ENCODE results near the gene NHSL2.

Gene NHSL2

GRCh38 chrX:72045141-72045540 lies 134.5 kb downstream of the NHSL2 start:
- DNase-seq (ENCODE audit: low read depth): no peak
- TF ChIP-seq CTCF (IDR thresholded peaks at IDR 0.05; ENCODE audit: control insufficient read depth, insufficient read depth, low read depth, low read length, missing control alignments): no peak
- H3K4me3 ChIP-seq (ENCODE audit: control insufficient read depth, low read depth, low read length): no peak overlapping the region

- no peak for DNase-seq (ENCODE audit: low read depth)
- no peak overlapping the region for H3K4me3 ChIP-seq (ENCODE audit: control insufficient read depth, low read depth, low read length)
- TF ChIP-seq CTCF (IDR thresholded peaks at IDR 0.05; ENCODE audit: control insufficient read depth, insufficient read depth, low read depth, low read length, missing control alignments): no peak
These were observed 135.1 kb downstream of the NHSL2 start for GRCh38 chrX:72045552-72046277.

- DNase-seq (ENCODE audit: low read depth): no peak
- TF ChIP-seq CTCF (IDR thresholded peaks at IDR 0.05; ENCODE audit: control insufficient read depth, insufficient read depth, low read depth, low read length, missing control alignments): no peak
- H3K4me3 ChIP-seq (ENCODE audit: control insufficient read depth, low read depth, low read length): no peak overlapping the region
These were observed 135.8 kb downstream of the NHSL2 start for GRCh38 chrX:72046447-72046846.

GRCh38 chrX:72048510-72049455 lies 138.1 kb downstream of the NHSL2 start:
- no peak for TF ChIP-seq CTCF (IDR thresholded peaks at IDR 0.05; ENCODE audit: control insufficient read depth, insufficient read depth, low read depth, low read length, missing control alignments)
- no peak for DNase-seq (ENCODE audit: low read depth)
- no peak overlapping the region for H3K4me3 ChIP-seq (ENCODE audit: control insufficient read depth, low read depth, low read length)

GRCh38 chrX:72050011-72050410 lies 139.4 kb downstream of the NHSL2 start:
- TF ChIP-seq CTCF (IDR thresholded peaks at IDR 0.05; ENCODE audit: control insufficient read depth, insufficient read depth, low read depth, low read length, missing control alignments): no peak
- no peak for DNase-seq (ENCODE audit: low read depth)
- no peak overlapping the region for H3K4me3 ChIP-seq (ENCODE audit: control insufficient read depth, low read depth, low read length)

- no peak for DNase-seq (ENCODE audit: low read depth)
- no peak for TF ChIP-seq CTCF (IDR thresholded peaks at IDR 0.05; ENCODE audit: control insufficient read depth, insufficient read depth, low read depth, low read length, missing control alignments)
- H3K4me3 ChIP-seq (ENCODE audit: control insufficient read depth, low read depth, low read length): no peak overlapping the region
These were observed 140.9 kb downstream of the NHSL2 start for GRCh38 chrX:72051589-72051988.

All from AG09309 (cell line).